ENCODE measurements around the gene IL9.

The IL9 gene

DNA sequence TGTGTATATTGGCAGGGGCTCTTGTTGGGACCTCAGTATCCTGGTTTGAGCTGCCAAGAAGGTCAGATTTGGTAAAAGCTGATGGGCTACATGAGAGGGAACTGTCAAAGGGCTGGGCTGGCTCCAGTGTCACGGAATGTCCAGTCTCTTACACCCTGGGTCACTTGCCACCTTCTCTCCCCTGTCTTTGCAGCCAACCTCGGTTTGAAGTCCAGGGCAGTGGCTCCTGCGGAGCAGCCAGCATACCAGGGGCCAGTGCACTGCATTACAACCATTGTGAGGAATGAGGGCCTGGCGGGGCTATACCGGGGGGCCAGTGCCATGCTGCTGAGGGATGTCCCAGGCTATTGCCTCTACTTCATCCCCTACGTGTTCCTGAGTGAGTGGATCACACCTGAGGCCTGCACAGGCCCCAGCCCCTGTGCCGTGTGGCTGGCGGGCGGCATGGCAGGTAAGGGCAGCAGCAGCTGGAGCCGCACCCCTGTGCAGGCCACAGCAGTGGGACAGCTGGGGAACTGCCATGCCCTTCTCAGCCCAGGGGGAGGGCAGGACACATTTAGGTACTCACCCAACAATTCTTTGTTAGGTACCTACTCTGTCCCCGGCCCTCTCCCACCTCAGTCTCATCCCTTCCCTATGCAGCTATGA, 24.2 kb downstream of the IL9 start:
- Histone ChIP-seq H3K4me3 (ENCODE audit: low read length) (no peak overlapping the region), H3K9me3 (replicated peaks; ENCODE audit: insufficient read depth, low read length) (no peaks in the 10 kb centered on the region), H3K36me3 (replicated peaks; ENCODE audit: insufficient read depth, low read length) (no peaks in the 10 kb centered on the region), H3K9me2 (replicated peaks; ENCODE audit: insufficient read depth, low read length) (no peaks in the 10 kb centered on the region), H4K20me1 (ENCODE audit: insufficient read depth, low read length) (no peaks in the 10 kb centered on the region), H3K9ac (ENCODE audit: low read length) (no peak overlapping the region), H3K4me1 (ENCODE audit: low read length) (no peaks in the 10 kb centered on the region), H2AFZ (ENCODE audit: low read length) (no peak overlapping the region), H3K79me2 (ENCODE audit: low read length) (no peaks in the 10 kb centered on the region), H3K4me2 (ENCODE audit: low read depth, low read length) (no peak overlapping the region), H3K27ac (ENCODE audit: low read length) (no peak overlapping the region), H3K27me3 (replicated peaks; ENCODE audit: insufficient read depth, low read length) (no peaks in the 10 kb centered on the region), H3F3A (ENCODE audit: insufficient read depth, low read length) (no peaks in the 10 kb centered on the region)
- TF ChIP-seq, protein P1, sequence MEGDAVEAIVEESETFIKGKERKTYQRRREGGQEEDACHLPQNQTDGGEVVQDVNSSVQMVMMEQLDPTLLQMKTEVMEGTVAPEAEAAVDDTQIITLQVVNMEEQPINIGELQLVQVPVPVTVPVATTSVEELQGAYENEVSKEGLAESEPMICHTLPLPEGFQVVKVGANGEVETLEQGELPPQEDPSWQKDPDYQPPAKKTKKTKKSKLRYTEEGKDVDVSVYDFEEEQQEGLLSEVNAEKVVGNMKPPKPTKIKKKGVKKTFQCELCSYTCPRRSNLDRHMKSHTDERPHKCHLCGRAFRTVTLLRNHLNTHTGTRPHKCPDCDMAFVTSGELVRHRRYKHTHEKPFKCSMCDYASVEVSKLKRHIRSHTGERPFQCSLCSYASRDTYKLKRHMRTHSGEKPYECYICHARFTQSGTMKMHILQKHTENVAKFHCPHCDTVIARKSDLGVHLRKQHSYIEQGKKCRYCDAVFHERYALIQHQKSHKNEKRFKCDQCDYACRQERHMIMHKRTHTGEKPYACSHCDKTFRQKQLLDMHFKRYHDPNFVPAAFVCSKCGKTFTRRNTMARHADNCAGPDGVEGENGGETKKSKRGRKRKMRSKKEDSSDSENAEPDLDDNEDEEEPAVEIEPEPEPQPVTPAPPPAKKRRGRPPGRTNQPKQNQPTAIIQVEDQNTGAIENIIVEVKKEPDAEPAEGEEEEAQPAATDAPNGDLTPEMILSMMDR (IDR thresholded peaks at IDR 0.05; ENCODE audit: low read length): no peak
- TF ChIP-seq EZH2phosphoT487 (IDR thresholded peaks at IDR 0.05; ENCODE audit: low read length) (no peak), EZH2 (optimal IDR thresholded peaks at IDR 0.05; ENCODE audit: low read depth, low read length) (no peak)
- no peak for DNase-seq

DNA sequence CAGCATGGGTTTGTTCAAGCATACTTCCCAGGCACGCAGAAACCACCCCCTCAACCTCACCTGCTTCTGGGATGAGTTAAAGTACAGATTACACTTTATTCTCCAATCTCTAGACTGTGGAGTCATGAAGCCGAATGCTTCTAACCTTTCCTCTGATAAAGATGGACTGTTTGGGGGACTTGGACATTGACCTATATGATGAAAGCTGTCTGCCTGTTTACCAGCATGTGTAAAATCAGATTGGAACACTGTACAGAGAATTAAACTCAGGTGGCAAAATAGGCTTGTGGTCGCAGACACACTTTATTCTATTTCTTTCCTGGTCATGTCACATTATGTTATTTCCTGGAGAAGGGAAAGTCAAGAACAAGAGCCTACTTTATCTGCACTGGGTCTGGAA, 25.7 kb downstream of the IL9 start:
- no peak for DNase-seq
- H3K36me3 ChIP-seq (replicated peaks; ENCODE audit: insufficient read depth, low read length): no peaks in the 10 kb centered on the region
- H3K9me2 ChIP-seq (replicated peaks; ENCODE audit: insufficient read depth, low read length): no peaks in the 10 kb centered on the region
- no peak overlapping the region for H3K4me2 ChIP-seq (ENCODE audit: low read depth, low read length)
- H3F3A ChIP-seq (ENCODE audit: insufficient read depth, low read length): no peaks in the 10 kb centered on the region
- H3K9ac ChIP-seq (ENCODE audit: low read length): no peak overlapping the region
- no peaks in the 10 kb centered on the region for H3K4me1 ChIP-seq (ENCODE audit: low read length)
- H4K20me1 ChIP-seq (ENCODE audit: insufficient read depth, low read length): no peaks in the 10 kb centered on the region
- no peak for TF ChIP-seq EZH2phosphoT487 (IDR thresholded peaks at IDR 0.05; ENCODE audit: low read length)
- TF ChIP-seq EZH2 (optimal IDR thresholded peaks at IDR 0.05; ENCODE audit: low read depth, low read length): no peak
- TF ChIP-seq, protein P1 (IDR thresholded peaks at IDR 0.05; ENCODE audit: low read length): no peak
- H3K9me3 ChIP-seq (replicated peaks; ENCODE audit: insufficient read depth, low read length): no peaks in the 10 kb centered on the region
- no peak overlapping the region for H2AFZ ChIP-seq (ENCODE audit: low read length)
- no peaks in the 10 kb centered on the region for H3K79me2 ChIP-seq (ENCODE audit: low read length)
- H3K27me3 ChIP-seq (replicated peaks; ENCODE audit: insufficient read depth, low read length): no peaks in the 10 kb centered on the region
- H3K27ac ChIP-seq (ENCODE audit: low read length): no peak overlapping the region
- H3K4me3 ChIP-seq (ENCODE audit: low read length): no peak overlapping the region

DNA sequence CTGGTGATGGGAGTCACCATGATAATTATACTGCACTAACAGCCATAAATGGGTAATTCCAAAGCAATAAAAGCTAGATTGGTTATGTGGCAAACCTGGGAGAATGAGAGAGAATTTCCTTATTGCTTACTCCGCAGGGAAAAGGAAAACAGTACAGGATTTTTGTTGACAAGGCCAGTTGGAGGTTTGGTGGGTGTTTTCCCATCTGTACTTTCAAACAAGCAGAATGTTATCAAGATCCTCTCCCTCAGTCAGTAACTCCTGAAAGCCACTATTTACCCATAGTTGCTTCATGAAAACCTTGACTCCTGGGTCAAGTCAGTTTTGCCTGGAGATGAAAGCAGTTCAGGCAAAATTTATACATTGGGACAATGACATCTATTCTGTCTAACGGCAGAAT, 26.4 kb downstream of the IL9 start:
- Histone ChIP-seq H3K9ac (ENCODE audit: low read length) (no peak overlapping the region), H3K27me3 (replicated peaks; ENCODE audit: insufficient read depth, low read length) (no peaks in the 10 kb centered on the region), H3K27ac (ENCODE audit: low read length) (no peak overlapping the region), H3K36me3 (replicated peaks; ENCODE audit: insufficient read depth, low read length) (no peaks in the 10 kb centered on the region), H4K20me1 (ENCODE audit: insufficient read depth, low read length) (no peaks in the 10 kb centered on the region), H3K79me2 (ENCODE audit: low read length) (no peaks in the 10 kb centered on the region), H3F3A (ENCODE audit: insufficient read depth, low read length) (no peaks in the 10 kb centered on the region), H3K4me1 (ENCODE audit: low read length) (no peaks in the 10 kb centered on the region), H3K4me2 (ENCODE audit: low read depth, low read length) (no peak overlapping the region), H3K9me3 (replicated peaks; ENCODE audit: insufficient read depth, low read length) (no peaks in the 10 kb centered on the region), H2AFZ (ENCODE audit: low read length) (no peak overlapping the region), H3K9me2 (replicated peaks; ENCODE audit: insufficient read depth, low read length) (no peaks in the 10 kb centered on the region), H3K4me3 (ENCODE audit: low read length) (no peak overlapping the region)
- TF ChIP-seq, protein P1 (IDR thresholded peaks at IDR 0.05; ENCODE audit: low read length): no peak
- no peak for TF ChIP-seq EZH2 (optimal IDR thresholded peaks at IDR 0.05; ENCODE audit: low read depth, low read length)
- no peak for TF ChIP-seq EZH2phosphoT487 (IDR thresholded peaks at IDR 0.05; ENCODE audit: low read length)
- no peak for DNase-seq

All from MM.1S (cell line).